ENCODE results near the gene C11orf65.
"Not testable (repeated sequence)": the region's sequence is repeated elsewhere in the genome, so short reads cannot be mapped to it uniquely, and the experiment has no call there.

C11orf65 gene

DNA sequence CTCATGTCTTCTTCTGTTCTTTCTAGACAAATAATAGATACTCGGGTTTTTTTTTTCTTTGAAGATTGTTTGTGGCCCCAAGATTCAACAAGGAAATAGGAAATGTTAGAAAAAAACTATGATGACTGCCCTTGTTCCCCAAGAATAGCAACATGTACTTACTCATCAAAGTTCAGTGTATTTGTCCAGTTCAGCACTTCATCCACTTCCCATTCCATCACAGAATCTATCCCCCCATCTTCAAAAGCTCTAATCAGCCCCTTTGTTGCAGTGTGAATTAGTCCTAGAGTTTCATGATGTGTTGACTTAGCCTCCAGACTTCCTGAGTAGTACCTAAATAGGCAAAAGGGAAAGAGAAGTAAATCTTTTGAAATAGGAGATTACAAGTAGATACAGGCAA, 74.3 kb downstream of the C11orf65 start:
- ATAC-seq (ENCODE audit: low read depth) (no peak), DNase-seq (ENCODE audit: low spot score) (no peak)
- Histone ChIP-seq H3K27ac (ENCODE audit: poor library complexity, severe bottlenecking) (no peak overlapping the region), H3K9me3 (ENCODE audit: severe bottlenecking) (no peaks in the 10 kb centered on the region), H3K27me3 (ENCODE audit: insufficient read depth, poor library complexity, severe bottlenecking) (no peaks in the 10 kb centered on the region), H3K4me3 (ENCODE audit: severe bottlenecking) (no peak overlapping the region), H3K36me3 (ENCODE audit: low read depth) (no peaks in the 10 kb centered on the region), H3K4me1 (ENCODE audit: insufficient read depth, poor library complexity, severe bottlenecking) (no peaks in the 10 kb centered on the region)
- TF ChIP-seq, protein P1, sequence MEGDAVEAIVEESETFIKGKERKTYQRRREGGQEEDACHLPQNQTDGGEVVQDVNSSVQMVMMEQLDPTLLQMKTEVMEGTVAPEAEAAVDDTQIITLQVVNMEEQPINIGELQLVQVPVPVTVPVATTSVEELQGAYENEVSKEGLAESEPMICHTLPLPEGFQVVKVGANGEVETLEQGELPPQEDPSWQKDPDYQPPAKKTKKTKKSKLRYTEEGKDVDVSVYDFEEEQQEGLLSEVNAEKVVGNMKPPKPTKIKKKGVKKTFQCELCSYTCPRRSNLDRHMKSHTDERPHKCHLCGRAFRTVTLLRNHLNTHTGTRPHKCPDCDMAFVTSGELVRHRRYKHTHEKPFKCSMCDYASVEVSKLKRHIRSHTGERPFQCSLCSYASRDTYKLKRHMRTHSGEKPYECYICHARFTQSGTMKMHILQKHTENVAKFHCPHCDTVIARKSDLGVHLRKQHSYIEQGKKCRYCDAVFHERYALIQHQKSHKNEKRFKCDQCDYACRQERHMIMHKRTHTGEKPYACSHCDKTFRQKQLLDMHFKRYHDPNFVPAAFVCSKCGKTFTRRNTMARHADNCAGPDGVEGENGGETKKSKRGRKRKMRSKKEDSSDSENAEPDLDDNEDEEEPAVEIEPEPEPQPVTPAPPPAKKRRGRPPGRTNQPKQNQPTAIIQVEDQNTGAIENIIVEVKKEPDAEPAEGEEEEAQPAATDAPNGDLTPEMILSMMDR (IDR thresholded peaks at IDR 0.05; ENCODE audit: poor library complexity, severe bottlenecking) = no peak

DNA sequence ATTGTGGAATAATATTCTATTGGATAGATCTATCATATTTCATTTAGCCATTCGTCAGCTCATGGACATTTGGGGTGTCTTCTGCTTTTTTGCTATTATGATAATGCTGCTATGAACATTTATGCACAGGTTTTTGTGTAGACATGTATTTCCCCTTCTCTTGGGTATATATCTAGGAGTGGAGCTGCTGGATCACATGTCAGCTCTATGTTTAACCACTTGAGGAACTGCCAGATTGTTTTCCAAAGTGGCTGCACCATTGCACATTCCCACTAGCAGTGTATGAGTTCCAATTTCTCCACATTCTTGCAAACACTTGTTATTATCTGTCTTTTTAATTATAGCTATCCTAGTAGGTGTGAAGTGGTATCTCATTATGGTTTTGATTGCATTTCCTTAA, 75.0 kb downstream of the C11orf65 start:
- H3K4me1 ChIP-seq (ENCODE audit: insufficient read depth, poor library complexity, severe bottlenecking) = no peaks in the 10 kb centered on the region
- H3K4me3 ChIP-seq (ENCODE audit: severe bottlenecking) = no peak overlapping the region
- TF ChIP-seq, protein P1 (IDR thresholded peaks at IDR 0.05; ENCODE audit: poor library complexity, severe bottlenecking) = no peak
- no peaks in the 10 kb centered on the region for H3K9me3 ChIP-seq (ENCODE audit: severe bottlenecking)
- ATAC-seq (ENCODE audit: low read depth) = no peak
- no peak overlapping the region for H3K27ac ChIP-seq (ENCODE audit: poor library complexity, severe bottlenecking)
- H3K36me3 ChIP-seq (ENCODE audit: low read depth) = no peaks in the 10 kb centered on the region
- DNase-seq (ENCODE audit: low spot score) = no peak
- no peaks in the 10 kb centered on the region for H3K27me3 ChIP-seq (ENCODE audit: insufficient read depth, poor library complexity, severe bottlenecking)

DNA sequence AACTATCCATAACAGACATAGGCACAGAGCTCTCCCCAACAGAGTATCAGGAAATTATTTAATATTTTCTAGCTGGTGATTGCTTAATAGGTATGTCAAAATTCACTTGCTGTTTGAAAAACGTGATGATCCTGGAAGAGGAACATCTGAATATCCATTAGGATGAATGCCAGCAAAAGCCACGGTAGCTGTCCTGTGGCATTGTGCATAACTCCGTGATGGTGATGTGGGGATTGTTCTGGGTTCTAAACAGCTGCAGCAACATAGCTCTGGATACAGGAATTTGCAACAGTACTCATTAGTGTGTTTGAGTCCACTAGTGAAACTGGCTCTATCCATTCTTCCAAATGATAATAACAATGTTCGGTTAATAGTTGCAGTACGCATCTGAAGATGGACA, 78.8 kb downstream of the C11orf65 start:
- H3K27me3 ChIP-seq (ENCODE audit: insufficient read depth, poor library complexity, severe bottlenecking) = no peaks in the 10 kb centered on the region
- DNase-seq (ENCODE audit: low spot score) (no peak), ATAC-seq (ENCODE audit: low read depth) (no peak)
- no peak overlapping the region for H3K4me3 ChIP-seq (ENCODE audit: severe bottlenecking)
- no peak overlapping the region for H3K27ac ChIP-seq (ENCODE audit: poor library complexity, severe bottlenecking)
- no peaks in the 10 kb centered on the region for H3K4me1 ChIP-seq (ENCODE audit: insufficient read depth, poor library complexity, severe bottlenecking)
- TF ChIP-seq, protein P1 (IDR thresholded peaks at IDR 0.05; ENCODE audit: poor library complexity, severe bottlenecking) = no peak
- H3K9me3 ChIP-seq (ENCODE audit: severe bottlenecking) = no peaks in the 10 kb centered on the region
- H3K36me3 ChIP-seq (ENCODE audit: low read depth) = no peaks in the 10 kb centered on the region

DNA sequence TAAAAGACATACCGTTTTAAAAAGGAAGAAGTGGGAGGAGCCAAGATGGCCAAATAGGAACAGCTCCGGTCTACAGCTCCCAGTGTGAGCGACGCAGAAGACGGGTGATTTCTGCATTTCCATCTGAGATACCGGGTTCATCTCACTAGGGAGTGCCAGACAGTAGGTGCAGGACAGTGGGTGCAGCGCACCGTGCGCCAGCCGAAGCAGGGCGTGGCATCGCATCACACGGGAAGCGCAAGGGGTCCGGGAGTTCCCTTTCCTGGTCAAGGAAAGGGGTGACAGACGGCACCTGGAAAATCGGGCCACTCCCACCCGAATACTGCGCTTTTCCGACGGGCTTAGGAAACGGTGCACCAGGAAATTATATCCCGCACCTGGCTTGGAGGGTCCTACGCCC, 93.8 kb downstream of the C11orf65 start:
- H3K27me3 ChIP-seq (ENCODE audit: insufficient read depth, poor library complexity, severe bottlenecking); H3K27ac ChIP-seq (ENCODE audit: poor library complexity, severe bottlenecking); H3K36me3 ChIP-seq (ENCODE audit: low read depth); H3K4me1 ChIP-seq (ENCODE audit: insufficient read depth, poor library complexity, severe bottlenecking); ATAC-seq (ENCODE audit: low read depth); H3K4me3 ChIP-seq (ENCODE audit: severe bottlenecking); DNase-seq (ENCODE audit: low spot score); H3K9me3 ChIP-seq (ENCODE audit: severe bottlenecking): not testable (repeated sequence)

DNA sequence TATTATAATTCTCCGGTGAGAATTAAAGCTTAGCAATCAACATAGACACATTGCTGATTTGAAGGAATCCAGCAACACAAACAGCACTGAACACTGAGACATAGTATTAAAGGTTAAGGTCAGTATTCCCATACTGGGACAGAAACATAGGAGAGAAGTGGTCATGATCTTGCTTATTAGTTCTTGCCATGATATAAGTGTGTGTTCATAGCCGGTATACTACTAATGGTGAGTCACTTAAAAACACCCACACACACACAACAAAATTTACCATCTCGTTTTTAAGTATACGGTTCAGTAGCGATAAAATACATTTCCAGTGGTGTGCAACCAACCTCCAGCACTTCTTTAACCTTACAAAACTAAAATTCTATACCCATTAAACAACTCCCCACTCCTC, 96.3 kb downstream of the C11orf65 start:
- no peaks in the 10 kb centered on the region for H3K36me3 ChIP-seq (ENCODE audit: low read depth)
- TF ChIP-seq, protein P1 (IDR thresholded peaks at IDR 0.05; ENCODE audit: poor library complexity, severe bottlenecking) = no peak
- no peak overlapping the region for H3K4me3 ChIP-seq (ENCODE audit: severe bottlenecking)
- no peaks in the 10 kb centered on the region for H3K4me1 ChIP-seq (ENCODE audit: insufficient read depth, poor library complexity, severe bottlenecking)
- no peak overlapping the region for H3K27ac ChIP-seq (ENCODE audit: poor library complexity, severe bottlenecking)
- DNase-seq (ENCODE audit: low spot score) (no peak), ATAC-seq (ENCODE audit: low read depth) (no peak)
- H3K9me3 ChIP-seq (ENCODE audit: severe bottlenecking) = no peaks in the 10 kb centered on the region
- no peaks in the 10 kb centered on the region for H3K27me3 ChIP-seq (ENCODE audit: insufficient read depth, poor library complexity, severe bottlenecking)

All from RWPE2 (cell line).